Measurements from ENCODE around the gene GALNT10. TPM values are rescaled to one million over a fixed set of nuclear protein-coding genes. Genes with fewer than 3 reads are reported as not detected.

GALNT10 gene
- total RNA-seq, 1 donor from 2014 or later, result 4.8 TPM

DNA sequence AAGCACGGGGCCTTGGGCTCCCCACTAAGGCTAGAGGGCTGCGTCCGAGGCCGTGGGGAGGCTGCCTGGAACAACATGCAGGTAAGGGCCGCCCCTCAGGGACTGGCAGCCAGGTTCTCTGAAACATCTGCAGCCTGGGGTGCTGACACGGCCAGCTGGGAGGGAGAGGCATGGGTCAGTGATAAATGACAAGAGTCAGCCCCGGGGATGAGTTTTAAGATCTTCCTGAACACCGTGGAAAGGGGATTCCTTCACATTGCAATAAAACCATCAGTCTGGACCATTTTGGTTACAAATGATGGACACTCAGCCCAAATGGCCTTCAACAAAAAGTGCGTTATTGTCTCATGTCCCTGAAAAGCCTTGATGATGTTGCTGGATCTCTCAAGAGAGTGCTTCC is 222.4 kb downstream of the GALNT10 start:
- DNase-seq, result no peak
- Mint-ChIP-seq H3K27me3 (ENCODE audit: unreplicated experiment) (peaks cover 1% of the 10 kb centered on the region), H3K27ac (ENCODE audit: unreplicated experiment) (no peak overlapping the region), H3K4me3 (ENCODE audit: unreplicated experiment) (no peak overlapping the region), H3K36me3 (ENCODE audit: unreplicated experiment) (peaks cover 4% of the 10 kb centered on the region), H3K9me3 (ENCODE audit: unreplicated experiment) (peaks cover 3% of the 10 kb centered on the region), H3K4me1 (ENCODE audit: low read depth, unreplicated experiment) (peaks cover 5% of the 10 kb centered on the region)
- TF ChIP-seq CTCF (IDR thresholded peaks at IDR 0.05; ENCODE audit: partially characterized antibody, unreplicated experiment), result no peak

DNA sequence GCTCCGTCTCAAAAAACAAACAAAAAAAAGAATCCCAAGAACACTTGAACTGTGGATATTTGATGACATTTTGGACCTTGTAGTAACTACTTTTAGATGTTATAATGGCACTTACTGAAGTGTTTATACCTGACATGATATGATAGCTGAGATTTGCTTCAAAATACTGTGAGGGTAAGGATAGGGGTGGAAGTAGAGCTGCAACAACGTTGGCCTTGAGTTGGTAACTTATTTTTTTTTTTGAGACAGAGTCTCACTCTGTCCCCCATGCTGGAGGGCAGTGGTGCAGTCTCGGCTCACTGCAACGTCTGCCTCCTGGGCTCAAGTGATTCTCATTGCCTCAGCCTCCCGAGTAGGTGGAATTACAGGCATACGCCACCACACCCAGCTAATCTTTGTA is 224.6 kb downstream of the GALNT10 start:
- no peak for TF ChIP-seq CTCF (IDR thresholded peaks at IDR 0.05; ENCODE audit: partially characterized antibody, unreplicated experiment)
- no peak overlapping the region for H3K4me3 Mint-ChIP-seq (ENCODE audit: unreplicated experiment)
- no peak overlapping the region for H3K27ac Mint-ChIP-seq (ENCODE audit: unreplicated experiment)
- DNase-seq, result no peak
- H3K27me3 Mint-ChIP-seq (ENCODE audit: unreplicated experiment), result peaks cover 1% of the 10 kb centered on the region
- H3K9me3 Mint-ChIP-seq (ENCODE audit: unreplicated experiment), result peaks cover 1% of the 10 kb centered on the region
- H3K4me1 Mint-ChIP-seq (ENCODE audit: low read depth, unreplicated experiment), result peaks cover 5% of the 10 kb centered on the region
- peaks cover 4% of the 10 kb centered on the region for H3K36me3 Mint-ChIP-seq (ENCODE audit: unreplicated experiment)

DNA sequence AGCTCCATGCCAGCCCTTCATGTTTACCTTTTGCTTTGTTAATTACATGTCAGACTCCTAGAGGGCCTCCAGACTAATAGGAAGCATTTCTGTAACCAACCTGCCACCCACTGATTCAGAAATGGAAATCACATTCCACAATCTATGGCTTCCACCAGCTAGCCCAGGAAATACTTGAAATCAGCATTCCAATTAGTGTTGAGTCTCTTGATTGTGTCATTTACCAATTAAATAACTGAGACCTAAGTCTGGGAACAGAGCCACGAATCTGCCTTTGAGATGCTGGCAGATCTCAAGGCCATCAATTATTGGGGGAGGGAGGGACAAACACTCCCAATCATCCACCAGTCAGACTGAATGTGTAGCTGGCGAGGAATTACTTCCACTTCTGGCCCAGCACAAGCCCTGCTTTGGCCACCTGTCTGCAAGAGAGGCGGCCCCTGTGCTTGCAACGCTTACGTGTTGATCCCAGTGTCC is 227.8 kb downstream of the GALNT10 start:
- Mint-ChIP-seq H3K27ac (ENCODE audit: unreplicated experiment) (no peak overlapping the region), H3K36me3 (ENCODE audit: unreplicated experiment) (peaks cover 4% of the 10 kb centered on the region), H3K27me3 (ENCODE audit: unreplicated experiment) (peaks cover 1% of the 10 kb centered on the region), H3K4me3 (ENCODE audit: unreplicated experiment) (no peak overlapping the region), H3K9me3 (ENCODE audit: unreplicated experiment) (peaks cover 3% of the 10 kb centered on the region), H3K4me1 (ENCODE audit: low read depth, unreplicated experiment) (no peaks in the 10 kb centered on the region)
- no peak for TF ChIP-seq CTCF (IDR thresholded peaks at IDR 0.05; ENCODE audit: partially characterized antibody, unreplicated experiment)
- no peak for DNase-seq

- peaks cover 3% of the 10 kb centered on the region for H3K36me3 Mint-ChIP-seq (ENCODE audit: unreplicated experiment)
- TF ChIP-seq CTCF (IDR thresholded peaks at IDR 0.05; ENCODE audit: partially characterized antibody, unreplicated experiment), result no peak
- H3K27ac Mint-ChIP-seq (ENCODE audit: unreplicated experiment), result no peak overlapping the region
- no peaks in the 10 kb centered on the region for H3K4me1 Mint-ChIP-seq (ENCODE audit: low read depth, unreplicated experiment)
- peaks cover 3% of the 10 kb centered on the region for H3K9me3 Mint-ChIP-seq (ENCODE audit: unreplicated experiment)
- peaks cover 1% of the 10 kb centered on the region for H3K27me3 Mint-ChIP-seq (ENCODE audit: unreplicated experiment)
- no peak for DNase-seq
- no peak overlapping the region for H3K4me3 Mint-ChIP-seq (ENCODE audit: unreplicated experiment)
These were observed 228.7 kb downstream of the GALNT10 start for GRCh38 chr5:154419236-154419635.

DNA sequence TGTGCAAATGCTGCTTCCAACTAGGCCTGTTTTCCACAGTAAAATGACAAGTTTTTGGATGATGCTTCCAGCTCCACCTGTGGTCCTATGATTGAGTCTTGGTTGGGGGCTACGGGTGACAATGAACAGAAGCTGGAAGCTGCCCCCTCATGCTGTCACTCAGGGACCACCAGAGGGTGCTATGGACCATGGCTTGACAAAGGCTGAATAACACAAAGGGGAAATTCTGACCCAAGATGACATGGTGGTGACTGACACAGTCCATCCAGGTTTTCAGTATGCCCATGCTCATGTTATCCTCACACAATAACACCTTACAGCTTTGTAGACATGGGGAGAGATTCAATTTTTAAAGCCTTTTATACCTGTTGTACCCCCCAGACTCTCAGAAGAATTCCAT is 231.3 kb downstream of the GALNT10 start:
- H3K27ac Mint-ChIP-seq (ENCODE audit: unreplicated experiment), result no peak overlapping the region
- no peaks in the 10 kb centered on the region for H3K4me1 Mint-ChIP-seq (ENCODE audit: low read depth, unreplicated experiment)
- H3K4me3 Mint-ChIP-seq (ENCODE audit: unreplicated experiment), result no peak overlapping the region
- no peaks in the 10 kb centered on the region for H3K27me3 Mint-ChIP-seq (ENCODE audit: unreplicated experiment)
- peaks cover 3% of the 10 kb centered on the region for H3K9me3 Mint-ChIP-seq (ENCODE audit: unreplicated experiment)
- TF ChIP-seq CTCF (IDR thresholded peaks at IDR 0.05; ENCODE audit: partially characterized antibody, unreplicated experiment), result peak; percentile 44
- no peak for DNase-seq
- no peaks in the 10 kb centered on the region for H3K36me3 Mint-ChIP-seq (ENCODE audit: unreplicated experiment)
